ENCODE data around the gene TAS2R20. TPM values are rescaled to one million over a fixed set of nuclear protein-coding genes. Genes with fewer than 3 reads are reported as not detected.
"Not testable (repeated sequence)": the region's sequence is repeated elsewhere in the genome, so short reads cannot be mapped to it uniquely, and the experiment has no call there.

TAS2R20 gene, protein sequence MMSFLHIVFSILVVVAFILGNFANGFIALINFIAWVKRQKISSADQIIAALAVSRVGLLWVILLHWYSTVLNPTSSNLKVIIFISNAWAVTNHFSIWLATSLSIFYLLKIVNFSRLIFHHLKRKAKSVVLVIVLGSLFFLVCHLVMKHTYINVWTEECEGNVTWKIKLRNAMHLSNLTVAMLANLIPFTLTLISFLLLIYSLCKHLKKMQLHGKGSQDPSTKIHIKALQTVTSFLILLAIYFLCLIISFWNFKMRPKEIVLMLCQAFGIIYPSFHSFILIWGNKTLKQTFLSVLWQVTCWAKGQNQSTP
- total RNA-seq (1 to 10 TPM in 2 of 9 donors, under 1 TPM in 6, not detected in 1; 0.36 to 1.1 (median 0.55) TPM), polyA plus RNA-seq (under 1 TPM; 0.18 to 0.27 TPM)
- long read RNA-seq, donor 1 = 0 reads
- long read RNA-seq, donor 2 = 0 reads
- long read RNA-seq, donor 3 = 0 reads

DNA sequence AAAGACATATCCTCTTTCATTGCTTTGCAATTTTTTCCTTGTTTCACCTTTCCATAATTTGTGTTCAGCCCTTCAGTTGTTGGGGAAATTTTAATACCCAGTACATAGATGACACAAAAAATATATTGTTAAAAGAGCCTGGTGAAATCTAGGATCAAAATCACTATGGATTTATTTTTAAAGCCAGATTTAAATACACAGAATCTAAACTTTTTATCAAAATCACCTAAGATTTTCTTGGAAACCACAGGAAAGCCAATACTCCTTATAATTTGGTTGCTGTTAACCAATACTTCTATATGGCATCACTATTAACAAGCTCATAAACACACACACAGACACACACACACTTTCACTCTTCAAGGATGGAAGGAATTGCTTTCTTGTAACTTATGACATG, at the start of gene TAS2R20:
Gene TAS2R20, minus strand, starts transcription at position 101 of the 400 bp plus-strand sequence. CDS start 429 bp downstream, outside the sequence.
- Histone ChIP-seq H3K36me3 (peaks cover 0 to 11% (median 0%) of the 10 kb centered on the region in 9 donors), H3K4me3 (no peak within 1 kb of the TSS), H3K4me1 (peaks cover 0 to 6% (median 0%) of the 10 kb centered on the region in 12 donors), H3K9me3 (peaks cover 0 to 7% (median 0%) of the 10 kb centered on the region in 12 donors), H3K27me3 (no peaks in the 10 kb centered on the region), H3K27ac (no peak within 1 kb of the TSS)
- intact Hi-C loops (cut with DNase I) = no loop called here
- TF ChIP-seq, protein P1, sequence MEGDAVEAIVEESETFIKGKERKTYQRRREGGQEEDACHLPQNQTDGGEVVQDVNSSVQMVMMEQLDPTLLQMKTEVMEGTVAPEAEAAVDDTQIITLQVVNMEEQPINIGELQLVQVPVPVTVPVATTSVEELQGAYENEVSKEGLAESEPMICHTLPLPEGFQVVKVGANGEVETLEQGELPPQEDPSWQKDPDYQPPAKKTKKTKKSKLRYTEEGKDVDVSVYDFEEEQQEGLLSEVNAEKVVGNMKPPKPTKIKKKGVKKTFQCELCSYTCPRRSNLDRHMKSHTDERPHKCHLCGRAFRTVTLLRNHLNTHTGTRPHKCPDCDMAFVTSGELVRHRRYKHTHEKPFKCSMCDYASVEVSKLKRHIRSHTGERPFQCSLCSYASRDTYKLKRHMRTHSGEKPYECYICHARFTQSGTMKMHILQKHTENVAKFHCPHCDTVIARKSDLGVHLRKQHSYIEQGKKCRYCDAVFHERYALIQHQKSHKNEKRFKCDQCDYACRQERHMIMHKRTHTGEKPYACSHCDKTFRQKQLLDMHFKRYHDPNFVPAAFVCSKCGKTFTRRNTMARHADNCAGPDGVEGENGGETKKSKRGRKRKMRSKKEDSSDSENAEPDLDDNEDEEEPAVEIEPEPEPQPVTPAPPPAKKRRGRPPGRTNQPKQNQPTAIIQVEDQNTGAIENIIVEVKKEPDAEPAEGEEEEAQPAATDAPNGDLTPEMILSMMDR (IDR thresholded peaks at IDR 0.05) = no peak
- TF ChIP-seq POLR2A (IDR thresholded peaks at IDR 0.05) = no peak
- ATAC-seq (no peak), DNase-seq (no peak)

DNA sequence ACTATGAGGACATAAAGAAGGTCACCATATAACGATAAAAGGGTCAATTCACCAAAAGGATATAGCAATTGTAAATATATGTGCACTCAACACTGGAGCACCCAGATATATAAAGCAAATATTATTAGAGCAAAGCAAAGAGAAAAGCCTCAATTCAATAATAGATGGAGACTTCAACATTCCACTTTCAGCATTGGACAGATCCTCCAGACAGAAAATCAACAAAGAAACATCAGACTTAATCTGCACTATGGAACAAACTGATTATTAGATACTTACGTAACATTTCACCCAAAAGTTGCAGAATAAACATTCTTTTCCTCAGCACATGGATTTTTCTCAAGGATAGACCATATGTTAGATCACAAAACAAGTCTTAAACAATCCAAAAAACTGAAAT, 43.3 kb upstream of the TAS2R20 start:
- WGBS, 4 donors = 66 to 99% (median 84%) methylated on average over 2 of the region's 2 CpGs
- H3K27ac ChIP-seq; H3K27me3 ChIP-seq; ATAC-seq; H3K4me3 ChIP-seq; intact Hi-C loops (cut with DNase I); DNase-seq; H3K4me1 ChIP-seq: not testable (repeated sequence)
- peaks cover 0 to 11% (median 0%) of the 10 kb centered on the region in 12 donors for H3K9me3 ChIP-seq
- H3K36me3 ChIP-seq = peaks cover 0 to 22% (median 3%) of the 10 kb centered on the region in 9 donors

DNA sequence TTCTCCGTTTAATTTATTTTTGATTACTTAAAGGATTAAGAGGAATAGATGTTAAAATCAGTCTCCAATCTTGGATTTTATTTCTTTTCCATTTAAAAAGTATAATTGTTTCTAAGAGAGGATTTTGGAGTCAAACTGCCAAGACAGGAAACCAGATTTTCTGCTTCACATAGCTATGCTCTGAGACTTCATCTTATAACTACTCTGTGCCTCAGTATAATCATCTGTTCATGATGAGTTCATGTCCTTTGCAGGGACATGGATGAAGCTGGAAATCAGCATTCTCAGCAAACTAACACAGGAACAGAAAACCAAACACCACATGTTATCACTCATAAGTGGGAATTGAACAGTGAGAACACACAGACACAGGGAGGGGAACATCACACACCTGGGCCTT, 42.1 kb upstream of the TAS2R20 start:
- 77 to 90% (median 88%) methylated on average over 1 of the region's 1 CpG for WGBS, 4 donors
- H3K36me3 ChIP-seq = peaks cover 0 to 14% (median 3%) of the 10 kb centered on the region in 9 donors
- H3K4me3 ChIP-seq = no peak overlapping the region
- no peak overlapping the region for H3K27ac ChIP-seq
- peaks cover 0 to 11% (median 0%) of the 10 kb centered on the region in 12 donors for H3K9me3 ChIP-seq
- no peak for ATAC-seq
- no peak for DNase-seq
- no peaks in the 10 kb centered on the region for H3K27me3 ChIP-seq
- peaks cover 0 to 4% (median 0%) of the 10 kb centered on the region in 12 donors for H3K4me1 ChIP-seq
- intact Hi-C loops (cut with DNase I) = no loop called here
- no peak for TF ChIP-seq POLR2A (IDR thresholded peaks at IDR 0.05)
- TF ChIP-seq, protein P1 (IDR thresholded peaks at IDR 0.05) = no peak

DNA sequence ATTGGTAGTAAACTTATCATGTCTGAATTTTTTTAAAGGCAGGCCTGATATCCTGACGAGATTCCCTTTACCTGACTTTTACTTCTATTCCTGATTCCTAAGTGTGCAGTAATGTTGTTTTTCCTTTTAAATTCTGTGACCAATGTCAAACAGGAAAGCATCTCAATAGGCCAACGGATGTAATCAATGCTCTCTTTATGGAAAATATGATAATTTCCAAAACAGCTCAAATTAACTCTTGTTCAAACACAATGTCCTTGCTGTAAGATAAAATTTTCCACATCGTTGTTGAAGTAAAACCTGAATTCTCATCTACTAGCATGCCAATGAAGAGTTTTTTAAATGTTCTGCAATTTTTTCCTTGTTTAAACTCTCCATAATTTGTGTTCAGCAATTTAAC, 41.1 kb upstream of the TAS2R20 start:
- ATAC-seq = no peak
- no peak overlapping the region for H3K27ac ChIP-seq
- 48 to 69% (median 58%) methylated on average over 3 of the region's 3 CpGs for WGBS, 4 donors

DNA sequence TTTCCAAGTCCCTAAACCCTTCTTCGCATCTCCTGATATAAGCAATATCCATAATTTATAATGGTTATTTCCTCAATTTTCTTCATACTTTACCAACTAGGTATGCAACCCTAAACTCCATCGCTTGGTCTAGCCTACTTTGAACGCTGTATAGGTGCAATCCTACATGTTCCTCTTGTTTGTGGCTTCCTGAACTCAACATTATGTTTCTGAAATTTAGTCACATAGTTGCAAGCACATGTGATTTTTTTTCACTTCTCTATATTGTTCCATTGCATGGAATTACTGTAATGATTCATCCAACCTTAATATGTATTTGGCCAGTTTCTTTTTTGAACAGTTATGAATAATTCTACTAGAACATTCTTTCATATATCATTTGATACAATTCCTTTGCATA, 35.9 kb upstream of the TAS2R20 start:
- ATAC-seq; H3K4me1 ChIP-seq; H3K9me3 ChIP-seq; H3K27ac ChIP-seq; intact Hi-C loops (cut with DNase I); H3K4me3 ChIP-seq; H3K36me3 ChIP-seq; DNase-seq; H3K27me3 ChIP-seq: not testable (repeated sequence)
- 100% methylated on average over 1 of the region's 3 CpGs; no CpG with 5 or more reads in 1 of the 4 donors for WGBS, 4 donors

More for the DNA sequence above, 41.1 kb upstream of the TAS2R20 start:
- no peak for DNase-seq
- TF ChIP-seq, protein P1 (IDR thresholded peaks at IDR 0.05) = no peak
- TF ChIP-seq POLR2A (IDR thresholded peaks at IDR 0.05) = no peak
- peaks cover 0 to 11% (median 0%) of the 10 kb centered on the region in 12 donors for H3K9me3 ChIP-seq
- H3K27me3 ChIP-seq = no peaks in the 10 kb centered on the region
- H3K4me1 ChIP-seq = peaks cover 0 to 4% (median 0%) of the 10 kb centered on the region in 12 donors
- intact Hi-C loops (cut with DNase I) = loop anchor here in 2 of 10 donors (1.0 to 2.0 kb wide), 2 partner anchors 27 to 28 kb away; no protein-coding TSS in a partner anchor
- H3K4me3 ChIP-seq = no peak overlapping the region
- peaks cover 0 to 5% (median 0%) of the 10 kb centered on the region in 9 donors for H3K36me3 ChIP-seq

Data from heart left ventricle (tissue), 16 donors.